ENCODE data around the gene CHDH. TPM values are rescaled to one million over a fixed set of nuclear protein-coding genes. Genes with fewer than 3 reads are reported as not detected.
A peak's percentile ranks its signal among the peaks of the same experiment; 100 is the strongest.

Gene CHDH
- polyA plus RNA-seq, 3 donors, result not detected

GRCh38 chr3:53829605-53830004 is 16.6 kb downstream of the CHDH start:
- Histone ChIP-seq H3K4me3 (replicated peaks in 1 of 3; ENCODE audit: low read depth in 2 of 3, low read length in 3 of 3) (no peak overlapping the region), H3K79me2 (ENCODE audit: insufficient read depth, low read length) (no peaks in the 10 kb centered on the region), H3K4me2 (replicated peaks; ENCODE audit: extremely low read depth, low read length, poor library complexity, severe bottlenecking) (no peak overlapping the region), H2AFZ (ENCODE audit: insufficient read depth, low read depth, low read length, poor library complexity, severe bottlenecking) (no peak overlapping the region), H3K4me1 (ENCODE audit: control insufficient read depth in 1 of 2, insufficient read depth in 2 of 2, low read length in 2 of 2) (peaks cover 15 to 17% of the 10 kb centered on the region in 2 donors), H3K27ac (ENCODE audit: low read depth in 1 of 2, low read length in 2 of 2) (no peak overlapping the region), H3K9me3 (replicated peaks in 1 of 2; ENCODE audit: control insufficient read depth in 1 of 2, insufficient read depth in 1 of 2, low read length in 2 of 2) (no peaks in the 10 kb centered on the region), H3K9ac (ENCODE audit: insufficient read depth, low read length, poor library complexity, severe bottlenecking) (no peak overlapping the region), H3K27me3 (ENCODE audit: control insufficient read depth in 2 of 2, insufficient read depth in 2 of 2, low read length in 2 of 2) (no peaks in the 10 kb centered on the region), H4K20me1 (ENCODE audit: insufficient read depth, low read length) (no peaks in the 10 kb centered on the region), H3K36me3 (replicated peaks in 1 of 2; ENCODE audit: control insufficient read depth in 1 of 2, insufficient read depth in 2 of 2, low read length in 2 of 2) (no peaks in the 10 kb centered on the region)
- H3K9me3 Mint-ChIP-seq, result peaks cover 0 to 3% (median 0%) of the 10 kb centered on the region in 7 donors
- no peak overlapping the region for H3K4me3 Mint-ChIP-seq
- H3K4me1 Mint-ChIP-seq, result peaks cover 14% of the 10 kb centered on the region
- no peak for DNase-seq
- peaks cover 0 to 2% of the 10 kb centered on the region in 2 donors for H3K36me3 Mint-ChIP-seq
- TF ChIP-seq CTCF (IDR thresholded peaks at IDR 0.05), result no peak
- H3K27ac Mint-ChIP-seq, result peak overlapping the region in 1 of 7 donors; percentile 12
- H3K27me3 Mint-ChIP-seq (ENCODE audit: low read depth in 3 of 3), result peaks cover 4 to 9% (median 8%) of the 10 kb centered on the region in 3 donors
- intact Hi-C loops (cut with micrococcal nuclease), result no loop called here
- WGBS (ENCODE audit: insufficient coverage), result 86% methylated on average over 1 of the region's 2 CpGs

GRCh38 chr3:53828581-53828980 is 17.6 kb downstream of the CHDH start:
- Histone ChIP-seq H3K36me3 (replicated peaks in 1 of 2; ENCODE audit: control insufficient read depth in 1 of 2, insufficient read depth in 2 of 2, low read length in 2 of 2) (no peaks in the 10 kb centered on the region), H3K4me3 (replicated peaks in 1 of 3; ENCODE audit: low read depth in 2 of 3, low read length in 3 of 3) (no peak overlapping the region), H4K20me1 (ENCODE audit: insufficient read depth, low read length) (no peaks in the 10 kb centered on the region), H3K27me3 (ENCODE audit: control insufficient read depth in 2 of 2, insufficient read depth in 2 of 2, low read length in 2 of 2) (no peaks in the 10 kb centered on the region), H3K79me2 (ENCODE audit: insufficient read depth, low read length) (no peaks in the 10 kb centered on the region), H3K27ac (ENCODE audit: low read depth in 1 of 2, low read length in 2 of 2) (no peak overlapping the region), H3K9me3 (replicated peaks in 1 of 2; ENCODE audit: control insufficient read depth in 1 of 2, insufficient read depth in 1 of 2, low read length in 2 of 2) (no peaks in the 10 kb centered on the region), H3K4me1 (ENCODE audit: control insufficient read depth in 1 of 2, insufficient read depth in 2 of 2, low read length in 2 of 2) (peaks cover 5 to 6% of the 10 kb centered on the region in 2 donors), H3K9ac (ENCODE audit: insufficient read depth, low read length, poor library complexity, severe bottlenecking) (no peak overlapping the region), H2AFZ (ENCODE audit: insufficient read depth, low read depth, low read length, poor library complexity, severe bottlenecking) (no peak overlapping the region), H3K4me2 (replicated peaks; ENCODE audit: extremely low read depth, low read length, poor library complexity, severe bottlenecking) (no peak overlapping the region)
- TF ChIP-seq CTCF (IDR thresholded peaks at IDR 0.05), result no peak
- peaks cover 0 to 3% (median 0%) of the 10 kb centered on the region in 7 donors for H3K9me3 Mint-ChIP-seq
- WGBS (ENCODE audit: insufficient coverage), result 80% methylated on average over 1 of the region's 1 CpG
- DNase-seq, result no peak
- no peak overlapping the region for H3K27ac Mint-ChIP-seq
- intact Hi-C loops (cut with micrococcal nuclease), result no loop called here
- H3K27me3 Mint-ChIP-seq (ENCODE audit: low read depth in 3 of 3), result peaks cover 4 to 11% (median 8%) of the 10 kb centered on the region in 3 donors
- H3K36me3 Mint-ChIP-seq, result no peaks in the 10 kb centered on the region
- H3K4me3 Mint-ChIP-seq, result no peak overlapping the region
- peaks cover 3% of the 10 kb centered on the region for H3K4me1 Mint-ChIP-seq
